Liver (tissue), 9 donors: ENCODE results near the gene MLXIP. TPM values are rescaled to one million over a fixed set of nuclear protein-coding genes. Genes with fewer than 3 reads are reported as not detected.

ENCODE experiments used
- DNase-seq: peaks from one replicate; pipeline ENCODE4 v3.0.0-alpha.2; 2017; ENCODE audit warnings: low spot score
- H3K27ac ChIP-seq, 2 donors: one replicate each; pipeline ENCODE4 v1.7.0; 2013; ENCODE audit warnings: inconsistent platforms in 2 of 2, low read length in 2 of 2, control low read depth in 1 of 2, low read depth in 1 of 2, mild to moderate bottlenecking in 1 of 2
- H3K27me3 ChIP-seq, 4 donors: one replicate each; pipeline versions ENCODE4 v1.6.1 to v1.7.0; 2013; ENCODE audit warnings: low read length in 3 of 4, inconsistent platforms in 1 of 4, mild to moderate bottlenecking in 1 of 4, moderate library complexity in 1 of 4; ENCODE audit not compliant: control insufficient read depth in 4 of 4, insufficient read depth in 4 of 4
- H3K36me3 ChIP-seq, 4 donors: one replicate each; pipeline versions ENCODE4 v1.6.1 to v1.7.0; 2013; ENCODE audit warnings: low read length in 3 of 4, mild to moderate bottlenecking in 3 of 4, low read depth in 1 of 4, moderate library complexity in 1 of 4; ENCODE audit not compliant: control insufficient read depth in 4 of 4, insufficient read depth in 3 of 4
- H3K4me1 ChIP-seq, 4 donors: one replicate each; pipeline versions ENCODE4 v1.6.1 to v1.7.0; 2013; ENCODE audit warnings: low read length in 3 of 4, mild to moderate bottlenecking in 3 of 4, moderate library complexity in 1 of 4; ENCODE audit not compliant: control insufficient read depth in 4 of 4, insufficient read depth in 4 of 4
- H3K4me3 ChIP-seq, 3 donors: one replicate each; pipeline versions ENCODE4 v1.6.1 to v1.7.0; 2013; ENCODE audit warnings: low read length in 3 of 3, control low read depth in 1 of 3, low read depth in 1 of 3, mild to moderate bottlenecking in 1 of 3
- H3K9ac ChIP-seq, 2 donors: one replicate each; pipeline ENCODE4 v1.7.0; 2013; ENCODE audit warnings: low read length in 2 of 2, mild to moderate bottlenecking in 2 of 2, moderate library complexity in 2 of 2, control low read depth in 1 of 2, low read depth in 1 of 2
- H3K9me3 ChIP-seq, 4 donors: one replicate each; pipeline versions ENCODE4 v1.6.1 to v1.7.0; 2013; ENCODE audit warnings: low read length in 3 of 4; ENCODE audit not compliant: control insufficient read depth in 4 of 4
- CTCF ChIP-seq: fragments of 150-350 bp; IDR thresholded peaks from 2 replicates; pipeline ENCODE4 v1.5.1; 2017; ENCODE audit warnings: improper control_type of control experiment, low read depth, low read length; ENCODE audit not compliant: missing input control
- GABPA ChIP-seq, 2 donors: IDR thresholded peaks in 1 of 2; conservative IDR thresholded peaks in 1 of 2; 2 replicates each; pipeline ENCODE4 v1.6.1; 2016; ENCODE audit warnings: antibody characterized with exemption in 2 of 2, mild to moderate bottlenecking in 1 of 2, moderate library complexity in 1 of 2
- JUND ChIP-seq, 2 donors: IDR thresholded peaks; 2 replicates each; pipeline ENCODE4 v1.6.1; 2016; ENCODE audit warnings: antibody characterized with exemption in 2 of 2
- MAX ChIP-seq: IDR thresholded peaks from 2 replicates; pipeline ENCODE4 v1.6.1; 2016; ENCODE audit warnings: antibody characterized with exemption
- NR2F2 ChIP-seq: IDR thresholded peaks from 2 replicates; pipeline ENCODE4 v1.6.1; 2016; ENCODE audit warnings: antibody characterized with exemption
- RAD21 ChIP-seq, 2 donors: IDR thresholded peaks; 2 replicates each; pipeline ENCODE4 v1.6.1; 2016; ENCODE audit warnings: antibody characterized with exemption in 2 of 2, mild to moderate bottlenecking in 2 of 2
- RXRA ChIP-seq, 2 donors: IDR thresholded peaks; 2 replicates each; pipeline ENCODE4 v1.6.1; 2017 to 2018; ENCODE audit warnings: antibody characterized with exemption in 2 of 2, mild to moderate bottlenecking in 1 of 2
- SP1 ChIP-seq: IDR thresholded peaks from 2 replicates; pipeline ENCODE4 v1.6.1; 2018; ENCODE audit warnings: antibody characterized with exemption, mild to moderate bottlenecking
- WGBS: extraction: QIAGEN DNeasy Blood & Tissue Kit; methylation state at CpG from one replicate; pipeline ENCODE4 v1.1.7; 2013; 5-methylcytosine and 5-hydroxymethylcytosine counted together
- polyA plus RNA-seq, 2 donors: library from polyadenylated mRNA; stranded (reverse) in 1 of 2; unstranded in 1 of 2; fragments of 200-250 nt in 1 of 2; fragments of >200 nt in 1 of 2; fragmentation: Nextera tagmentation in 1 of 2; extraction: Ambion mirVana in 1 of 2; gene quantifications; one replicate each; pipeline versions ENCODE4 v1.2.1 to v1.2.3, GENCODE V29; 2013 to 2015
- total RNA-seq, 2 donors: library from RNA; depleted of rRNA; stranded (reverse); fragments of >200 nt; gene quantifications; one replicate each; pipeline ENCODE4 v1.2.3, GENCODE V29; 2014
- TF ChIP-seq, protein P1 (sequence below): IDR thresholded peaks from 2 replicates; pipeline ENCODE4 v1.6.1; 2016; ENCODE audit warnings: antibody characterized with exemption
- donor health status: healthy.
- donor health status: healthy.
- donor health status: healthy.
- donor health status: healthy.
- donor health status: healthy.

MLXIP gene
- total and polyA plus RNA-seq, 4 donors: 10.6 to 19.5 (median 11.0) TPM

GRCh38 chr12:122081697-122082221 lies 3.2 kb downstream of the MLXIP start:
- H3K4me3 ChIP-seq: peak overlapping the region in 1 of 3 donors; percentile 91
- peak overlapping the region in 1 of 2 donors; percentile 55 for H3K9ac ChIP-seq
- no peak for TF ChIP-seq JUND (IDR thresholded peaks at IDR 0.05)
- peak in 1 of 2 donors; percentile 37 for TF ChIP-seq GABPA (IDR thresholded peaks at IDR 0.05 in 1 of 2, conservative IDR thresholded peaks at IDR 0.05 in 1 of 2)
- TF ChIP-seq SP1: peak; percentile 32
- TF ChIP-seq RXRA (IDR thresholded peaks at IDR 0.05): peak in 1 of 2 donors; percentile 25
- TF ChIP-seq, protein P1, sequence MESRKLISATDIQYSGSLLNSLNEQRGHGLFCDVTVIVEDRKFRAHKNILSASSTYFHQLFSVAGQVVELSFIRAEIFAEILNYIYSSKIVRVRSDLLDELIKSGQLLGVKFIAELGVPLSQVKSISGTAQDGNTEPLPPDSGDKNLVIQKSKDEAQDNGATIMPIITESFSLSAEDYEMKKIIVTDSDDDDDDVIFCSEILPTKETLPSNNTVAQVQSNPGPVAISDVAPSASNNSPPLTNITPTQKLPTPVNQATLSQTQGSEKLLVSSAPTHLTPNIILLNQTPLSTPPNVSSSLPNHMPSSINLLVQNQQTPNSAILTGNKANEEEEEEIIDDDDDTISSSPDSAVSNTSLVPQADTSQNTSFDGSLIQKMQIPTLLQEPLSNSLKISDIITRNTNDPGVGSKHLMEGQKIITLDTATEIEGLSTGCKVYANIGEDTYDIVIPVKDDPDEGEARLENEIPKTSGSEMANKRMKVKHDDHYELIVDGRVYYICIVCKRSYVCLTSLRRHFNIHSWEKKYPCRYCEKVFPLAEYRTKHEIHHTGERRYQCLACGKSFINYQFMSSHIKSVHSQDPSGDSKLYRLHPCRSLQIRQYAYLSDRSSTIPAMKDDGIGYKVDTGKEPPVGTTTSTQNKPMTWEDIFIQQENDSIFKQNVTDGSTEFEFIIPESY: no peak
- no peak for TF ChIP-seq CTCF
- peak; percentile 86 for TF ChIP-seq NR2F2
- peak; percentile 21 to 48 for TF ChIP-seq RAD21 (IDR thresholded peaks at IDR 0.05)
- TF ChIP-seq MAX: peak; percentile 13

GRCh38 chr12:122082621-122083356 lies 4.2 kb downstream of the MLXIP start:
- Histone ChIP-seq H3K36me3 (peaks cover 0 to 7% (median 3%) of the 10 kb centered on the region in 4 donors), H3K4me1 (peaks cover 6 to 51% (median 23%) of the 10 kb centered on the region in 4 donors), H3K9me3 (no peaks in the 10 kb centered on the region), H3K27ac (peak overlapping the region in 1 of 2 donors; percentile 49), H3K4me3 (no peak overlapping the region), H3K27me3 (no peaks in the 10 kb centered on the region), H3K9ac (no peak overlapping the region)
- DNase-seq: no peak
- 66% methylated on average over 6 of the region's 6 CpGs for WGBS
- no peak for TF ChIP-seq CTCF
- peak in 1 of 2 donors; percentile 12 for TF ChIP-seq RXRA (IDR thresholded peaks at IDR 0.05)
- TF ChIP-seq NR2F2: peak; percentile 87
- no peak for TF ChIP-seq GABPA (IDR thresholded peaks at IDR 0.05 in 1 of 2, conservative IDR thresholded peaks at IDR 0.05 in 1 of 2)
- no peak for TF ChIP-seq JUND (IDR thresholded peaks at IDR 0.05)
- no peak for TF ChIP-seq MAX

More at GRCh38 chr12:122081697-122082221, 3.2 kb downstream of the MLXIP start:
- WGBS: 54% methylated on average over 7 of the region's 7 CpGs
- Histone ChIP-seq H3K36me3 (peaks cover 0 to 7% (median 3%) of the 10 kb centered on the region in 4 donors), H3K9me3 (no peaks in the 10 kb centered on the region), H3K27me3 (no peaks in the 10 kb centered on the region), H3K4me1 (peaks cover 6 to 52% (median 24%) of the 10 kb centered on the region in 4 donors), H3K27ac (peak overlapping the region; percentile 49 to 72)
- no peak for DNase-seq
